Activated CD4-positive, alpha-beta T cell treated with anti-CD3 and anti-CD28 coated beads, Interleukin-10, Interleukin-2, amounts not matched to agents 100 ng/mL and 50 ng/mL, durations not matched to agents 16 hours and 8 hours (primary cell): ENCODE results near the gene DLG2.

ENCODE experiments used
- DNase-seq: peaks from one replicate; pipeline ENCODE4 v3.0.0-alpha.2; 2020

The DLG2 gene

DNA sequence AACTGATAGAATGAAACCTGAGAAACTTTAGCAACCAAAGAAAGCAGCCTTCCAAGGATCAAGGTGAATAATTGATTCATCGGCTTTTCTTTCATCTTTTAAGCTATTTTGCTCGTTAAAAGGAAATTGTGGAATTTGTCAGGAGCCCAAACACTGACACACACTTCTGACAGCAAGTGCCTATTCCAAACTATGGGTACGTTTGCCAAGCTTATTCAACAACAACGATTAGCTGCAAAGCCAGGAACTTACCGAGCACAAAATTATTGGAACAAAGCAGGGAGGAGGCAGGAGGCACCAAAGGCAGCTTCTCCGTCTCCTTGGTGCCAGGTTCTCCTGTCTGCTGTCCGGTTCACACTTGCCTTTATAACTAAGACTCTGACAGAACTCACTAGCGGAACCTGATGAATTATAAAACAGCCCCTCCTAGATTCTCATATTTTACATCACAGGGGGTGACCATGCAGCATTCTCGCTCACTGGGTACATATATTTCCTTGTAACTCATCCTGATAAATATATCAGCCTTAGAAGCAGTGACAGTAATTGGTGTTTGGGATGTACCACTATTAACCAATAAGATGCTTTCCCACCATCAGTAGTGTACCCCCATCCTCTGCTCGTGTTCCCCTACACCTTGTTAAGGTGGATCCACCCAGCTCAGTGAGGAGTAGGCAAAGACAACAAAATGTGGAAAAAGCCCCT lies 1945.1 kb downstream of the DLG2 start:
- DNase-seq, result no peak

DNA sequence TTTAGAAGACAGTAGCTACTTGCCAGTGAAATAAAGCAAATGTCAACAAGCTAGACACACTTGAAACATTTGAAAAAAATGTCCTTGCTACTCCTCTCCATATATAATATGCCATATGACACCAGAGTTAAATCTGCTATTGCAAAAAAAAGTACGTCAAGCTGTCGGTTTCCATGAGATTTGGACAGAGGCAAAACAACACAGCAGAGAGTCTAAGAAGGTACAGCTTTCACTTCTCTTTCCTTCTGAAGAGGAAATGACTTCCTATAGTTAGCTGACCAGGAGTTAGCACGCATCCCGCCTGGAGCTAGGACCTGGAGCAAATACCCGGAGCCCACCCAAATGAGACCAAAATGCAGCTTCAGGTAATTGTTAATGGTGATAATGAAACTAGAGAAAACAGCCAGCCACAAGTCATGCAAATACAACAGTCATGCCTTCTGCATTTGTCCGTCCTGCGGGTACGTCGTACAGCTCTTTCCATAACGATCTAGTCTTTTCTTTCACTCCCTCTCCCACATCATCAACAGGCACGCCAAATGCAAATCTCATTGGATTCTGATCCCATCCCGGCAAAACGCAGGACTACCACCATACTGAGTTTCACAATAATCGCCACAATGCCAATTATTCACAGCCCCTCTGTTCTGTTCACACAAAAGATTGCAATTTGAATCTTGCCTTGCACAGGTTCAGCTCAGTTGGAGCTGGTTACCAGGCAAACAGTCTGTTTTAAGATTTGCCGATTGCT lies 1945.9 kb downstream of the DLG2 start:
- DNase-seq, result no peak

DNA sequence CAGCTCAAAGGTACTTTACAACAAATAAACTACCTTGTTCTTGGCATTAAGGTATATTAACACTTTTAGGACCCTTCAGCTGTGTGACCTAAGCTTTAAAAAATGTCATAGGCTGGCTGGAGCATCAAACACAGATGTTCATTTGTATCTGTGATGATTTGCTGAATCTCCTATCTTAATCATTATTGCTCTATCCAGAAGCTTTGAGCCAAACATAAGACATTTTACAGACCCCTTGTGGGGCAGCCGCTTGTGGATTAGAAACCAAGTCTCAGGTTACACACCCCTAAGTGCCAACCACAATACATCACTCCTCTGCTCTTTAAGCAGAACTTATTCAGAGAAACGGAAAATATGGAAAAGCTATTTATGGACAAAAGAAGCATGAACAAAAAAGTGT lies 1946.8 kb downstream of the DLG2 start:
- no peak for DNase-seq

DNA sequence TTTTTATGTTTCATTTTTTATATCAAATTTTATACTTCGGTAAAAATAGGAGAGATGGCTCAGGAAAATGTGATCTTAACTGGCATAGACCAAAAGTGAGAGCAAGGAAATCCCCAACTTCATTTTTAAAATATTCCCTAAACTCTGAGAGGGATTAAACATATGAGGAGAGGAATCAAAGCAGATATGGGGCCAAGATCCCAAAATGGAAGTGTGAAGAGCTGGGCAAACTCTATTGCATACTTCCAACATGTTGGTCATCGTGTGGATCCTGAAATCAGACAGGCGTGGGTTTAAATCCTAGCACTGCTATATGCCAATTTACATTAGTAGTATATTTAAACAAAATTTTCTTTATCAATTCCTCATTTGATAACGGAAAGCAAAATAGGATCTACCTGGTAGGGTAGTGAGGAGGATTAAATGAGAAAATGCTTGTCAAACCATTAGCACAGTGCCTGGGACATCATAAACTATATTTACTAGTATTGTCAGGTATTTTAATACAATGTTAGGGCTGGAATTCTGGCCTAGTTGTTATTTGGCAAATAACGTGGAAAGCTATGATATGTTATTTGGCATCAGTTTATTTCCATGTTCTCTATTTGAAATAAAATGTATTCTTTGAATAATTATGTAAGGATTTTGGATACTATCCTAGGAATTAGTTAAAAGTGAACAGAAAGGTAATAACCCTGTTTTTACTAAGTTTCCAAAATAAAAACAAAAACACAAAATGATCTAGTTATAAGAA lies 1948.1 kb downstream of the DLG2 start:
- no peak for DNase-seq

DNA sequence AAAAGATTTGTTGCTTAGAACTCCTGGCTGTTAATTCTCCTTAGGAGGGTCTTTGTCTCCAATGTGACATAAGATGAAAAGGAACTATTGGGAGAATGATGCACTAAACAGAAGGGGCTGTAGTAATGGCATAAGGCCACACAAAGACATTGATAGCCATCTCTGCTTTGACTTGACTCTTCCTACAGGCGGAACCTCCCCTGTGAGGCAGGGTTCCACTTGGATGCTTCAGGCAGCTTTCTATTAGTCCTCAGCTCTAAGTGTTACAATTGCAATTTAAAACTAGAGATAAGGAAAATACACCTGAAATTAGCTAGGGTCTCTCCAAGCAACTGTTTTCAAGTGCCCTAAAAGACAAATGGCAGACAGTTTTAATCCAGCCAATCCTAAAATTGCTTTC lies 1949.4 kb downstream of the DLG2 start:
- no peak for DNase-seq

DNA sequence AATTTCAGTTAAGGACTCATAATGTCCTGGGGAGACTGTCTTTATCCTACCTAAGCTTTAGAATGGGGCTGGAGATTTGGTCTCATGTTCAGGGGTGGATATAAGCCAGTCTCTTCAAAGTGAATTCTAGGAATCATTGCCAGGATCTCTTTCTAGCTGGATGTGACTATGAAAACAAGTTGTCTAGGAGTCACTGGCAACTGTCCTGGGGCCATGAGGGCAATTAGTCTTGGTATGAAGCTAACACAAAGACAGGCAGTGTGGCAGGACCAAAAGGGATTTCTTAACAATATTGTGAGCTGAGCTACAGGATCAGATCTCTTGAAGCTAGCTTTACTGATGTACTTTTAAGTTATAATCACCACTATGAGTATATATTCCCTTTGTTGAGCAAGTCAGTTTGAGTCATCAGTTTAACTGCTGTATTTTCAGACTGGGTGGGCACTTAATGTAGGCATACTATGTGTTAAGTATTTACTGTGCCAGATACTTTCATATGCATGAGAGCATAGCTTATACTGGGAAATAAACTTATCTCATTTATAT lies 1951.0 kb downstream of the DLG2 start:
- DNase-seq, result no peak

DNA sequence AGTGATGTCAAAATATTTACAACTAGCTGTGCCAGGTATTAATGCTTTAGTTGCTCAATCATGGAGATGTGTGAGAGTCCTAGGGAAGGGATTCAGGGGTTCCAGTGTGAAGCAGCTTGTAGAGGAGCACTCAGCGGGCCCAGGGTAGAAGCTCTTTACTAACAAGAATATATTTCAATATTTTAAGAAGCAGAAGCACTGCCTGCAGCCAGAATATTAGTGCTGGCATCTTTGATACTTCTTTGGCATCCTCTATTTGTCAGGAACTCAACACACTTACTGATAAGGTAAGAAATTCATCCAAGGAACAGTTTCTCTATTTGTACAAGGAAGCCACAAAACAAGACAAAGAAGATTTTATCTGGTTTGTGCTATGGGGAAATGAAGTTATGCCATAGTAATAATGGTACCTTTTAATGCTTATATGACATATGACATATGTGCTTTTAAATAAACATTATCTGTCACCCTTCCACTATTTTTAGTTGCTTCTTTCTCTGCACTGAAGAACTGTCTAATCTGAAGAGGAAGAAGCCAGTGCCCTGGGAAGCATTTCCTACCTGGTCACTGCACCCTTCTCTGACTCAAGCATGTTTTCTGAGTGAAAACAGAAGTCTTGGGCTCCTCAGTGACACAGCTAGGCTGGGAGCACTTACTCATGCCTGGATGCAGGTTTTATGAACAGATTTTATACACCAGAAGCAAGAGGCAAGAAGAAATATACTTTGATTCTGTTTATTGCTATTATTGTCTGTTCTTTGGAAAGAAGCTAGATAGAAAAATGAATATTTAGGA lies 1952.8 kb downstream of the DLG2 start:
- no peak for DNase-seq

DNA sequence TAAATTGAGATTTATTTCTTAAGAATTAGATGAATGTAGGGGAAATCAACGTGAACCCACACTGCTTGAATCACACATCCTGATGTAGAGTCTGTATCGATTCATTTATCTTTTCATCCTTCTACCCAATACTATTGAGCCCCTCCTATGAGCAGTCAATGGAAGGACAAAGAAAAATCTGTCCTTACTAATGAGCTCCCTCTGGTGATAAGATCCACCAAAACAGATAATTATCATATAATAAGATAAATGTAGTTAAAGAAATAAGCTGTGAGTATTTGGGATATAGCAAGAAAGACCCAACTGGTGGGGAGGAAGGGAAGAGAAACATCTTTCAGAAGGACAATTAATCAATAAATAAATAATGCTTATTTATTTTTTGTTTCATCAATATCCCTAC lies 1955.9 kb downstream of the DLG2 start:
- DNase-seq, result no peak

DNA sequence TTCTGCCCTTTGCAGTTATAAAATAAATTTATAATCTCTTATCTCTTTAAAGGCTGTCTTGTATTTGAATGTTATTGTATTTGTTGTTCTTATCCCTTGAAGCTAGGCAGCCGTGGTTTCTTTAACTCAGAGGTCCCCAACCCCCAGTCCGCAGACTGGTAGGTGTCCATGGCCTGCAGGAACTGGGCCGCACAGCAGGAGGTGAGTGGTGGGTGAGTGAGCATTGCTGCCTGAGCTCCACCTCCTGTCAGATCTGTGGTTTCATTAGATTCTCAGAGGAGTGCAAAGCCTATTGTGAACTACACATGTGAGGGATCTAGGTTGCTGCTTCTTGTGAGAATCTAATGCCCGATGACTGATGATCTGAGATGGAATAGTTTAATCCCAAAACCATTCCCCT lies 1961.0 kb downstream of the DLG2 start:
- no peak for DNase-seq

DNA sequence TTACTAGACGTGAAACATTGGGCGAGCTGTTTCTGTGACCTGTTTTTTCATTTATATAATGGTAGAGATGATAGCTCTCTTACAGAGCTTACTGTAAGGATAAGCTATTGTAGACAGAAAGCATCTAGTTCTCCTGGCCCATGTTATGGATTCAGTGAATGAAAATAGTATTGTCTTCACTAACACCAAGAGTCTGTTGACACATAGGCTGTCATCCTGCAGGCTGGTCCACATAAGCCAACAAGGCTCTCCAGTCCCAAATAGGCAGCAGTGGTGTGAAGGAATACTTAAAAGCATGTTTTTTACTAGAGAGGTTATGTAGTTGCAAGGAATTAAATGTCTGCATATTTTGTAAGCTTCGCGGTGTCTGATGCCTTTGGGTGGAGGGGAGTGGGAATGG lies 1963.2 kb downstream of the DLG2 start:
- no peak for DNase-seq

DNA sequence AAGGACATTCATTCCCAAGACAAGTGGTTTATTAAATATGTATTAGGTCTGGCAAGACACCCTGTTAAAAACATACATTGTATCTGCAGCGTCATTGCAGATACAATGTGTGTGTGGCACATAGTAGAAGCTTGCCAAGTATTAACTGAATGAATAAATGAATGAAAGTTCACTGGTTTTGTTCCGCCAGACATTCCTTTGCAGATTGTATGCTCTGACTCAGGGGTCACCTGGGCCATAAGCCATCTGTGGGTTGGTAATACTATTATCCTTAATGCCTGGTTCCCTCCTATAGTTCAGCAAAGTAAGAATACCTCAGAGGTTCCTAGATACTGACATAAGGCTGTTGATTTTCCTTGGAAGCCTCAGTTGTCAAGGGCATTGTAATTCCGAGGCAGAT lies 1963.7 kb downstream of the DLG2 start:
- no peak for DNase-seq

DNA sequence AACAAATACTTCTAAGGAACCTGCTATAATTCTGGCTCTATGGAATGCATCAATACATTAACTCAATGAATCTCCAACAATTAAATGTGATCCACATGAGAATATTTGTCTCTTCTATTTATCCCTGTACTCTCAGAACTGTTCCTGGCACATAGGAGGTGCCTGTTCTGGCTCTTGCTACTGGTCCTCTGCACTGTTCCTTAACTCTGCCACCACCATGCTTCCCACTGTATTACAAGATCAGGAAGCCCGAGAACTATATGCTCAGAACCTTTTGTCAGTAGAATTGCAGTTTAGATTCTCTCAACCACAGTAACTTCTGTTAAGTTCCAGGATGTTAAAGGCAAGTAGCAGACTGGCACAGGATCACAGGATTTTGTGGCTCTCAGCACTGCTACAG lies 1964.7 kb downstream of the DLG2 start:
- no peak for DNase-seq

DNA sequence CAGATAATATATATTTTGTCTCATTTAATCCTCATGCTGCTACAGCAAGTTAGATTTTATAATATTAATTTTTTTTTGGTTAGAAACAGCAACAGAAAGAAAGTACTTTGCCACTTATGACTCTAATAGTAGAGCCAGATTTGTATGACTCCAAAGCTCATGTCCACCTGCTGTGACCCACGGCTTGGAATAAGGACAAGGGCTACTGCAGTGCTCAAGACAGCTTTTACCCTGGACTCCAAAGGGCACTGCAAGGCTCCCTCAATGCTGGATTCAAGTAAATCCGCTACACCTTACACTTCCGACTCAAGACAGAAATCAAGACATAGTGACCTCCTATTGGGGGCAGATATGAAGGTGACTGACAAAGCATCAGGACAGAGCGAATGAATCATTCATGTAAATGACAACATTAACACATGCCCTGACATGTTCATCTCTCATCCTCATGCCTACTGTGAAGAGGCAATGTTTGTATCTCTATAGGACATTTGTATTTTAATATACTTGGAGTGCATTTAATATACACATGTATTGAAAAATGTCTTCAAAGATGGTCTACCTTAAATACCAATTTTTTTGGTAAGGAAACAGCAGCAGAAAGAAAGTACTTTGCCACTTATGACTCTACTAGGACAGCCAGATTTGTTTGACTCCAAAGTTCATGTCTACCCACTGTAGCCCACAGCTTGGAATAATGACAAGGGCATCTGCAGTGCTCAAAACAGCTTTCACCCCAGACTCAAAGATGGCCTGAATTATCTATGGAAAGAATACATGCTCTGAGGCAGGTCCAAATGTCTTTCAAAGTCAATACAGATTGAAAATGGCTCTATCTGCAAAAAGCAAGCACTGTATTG lies 1965.4 kb downstream of the DLG2 start:
- DNase-seq, result no peak

DNA sequence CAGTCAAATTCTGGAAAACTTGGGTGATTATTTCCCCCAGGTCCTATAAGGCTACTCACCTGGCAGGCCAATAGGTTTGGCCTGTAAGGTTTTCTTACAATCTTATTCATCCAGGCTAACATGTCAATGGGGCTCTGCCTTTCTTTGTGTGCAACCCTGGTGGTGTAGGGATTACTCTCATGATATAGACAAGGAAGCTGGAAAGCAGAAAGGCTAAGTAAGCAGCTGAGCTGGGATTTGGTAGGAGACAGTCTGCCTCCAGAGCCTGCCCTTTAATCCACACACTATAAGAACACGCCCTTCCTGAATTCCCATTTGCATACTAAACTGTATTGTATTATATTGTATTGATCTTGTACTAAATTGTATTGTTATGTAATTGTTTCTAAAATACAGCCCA lies 1967.7 kb downstream of the DLG2 start:
- no peak for DNase-seq

DNA sequence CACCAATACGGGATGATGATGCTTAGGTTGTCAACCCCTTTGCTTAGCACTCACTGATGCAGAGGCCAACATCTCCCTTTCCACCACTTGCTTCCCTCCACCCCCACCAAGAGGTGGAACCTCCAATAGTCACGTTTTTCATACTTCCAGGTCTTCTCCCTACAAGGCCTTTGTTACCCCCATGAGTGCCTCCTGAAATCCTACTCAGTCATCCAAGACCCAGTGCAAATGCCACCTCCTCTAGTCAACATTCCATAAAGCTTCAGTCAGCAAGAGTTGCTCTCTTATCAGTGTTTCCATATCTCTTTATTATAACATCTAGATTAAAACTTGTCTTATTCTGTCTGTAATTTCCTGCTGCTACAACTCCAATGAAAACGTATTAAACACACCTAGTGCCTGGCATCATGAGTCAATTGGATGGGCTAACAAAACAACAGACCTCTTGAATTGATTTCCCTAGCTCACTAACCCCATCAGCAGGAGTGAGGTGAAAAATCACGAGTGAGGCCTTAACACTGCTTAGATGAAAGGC lies 1970.3 kb downstream of the DLG2 start:
- DNase-seq, result no peak

DNA sequence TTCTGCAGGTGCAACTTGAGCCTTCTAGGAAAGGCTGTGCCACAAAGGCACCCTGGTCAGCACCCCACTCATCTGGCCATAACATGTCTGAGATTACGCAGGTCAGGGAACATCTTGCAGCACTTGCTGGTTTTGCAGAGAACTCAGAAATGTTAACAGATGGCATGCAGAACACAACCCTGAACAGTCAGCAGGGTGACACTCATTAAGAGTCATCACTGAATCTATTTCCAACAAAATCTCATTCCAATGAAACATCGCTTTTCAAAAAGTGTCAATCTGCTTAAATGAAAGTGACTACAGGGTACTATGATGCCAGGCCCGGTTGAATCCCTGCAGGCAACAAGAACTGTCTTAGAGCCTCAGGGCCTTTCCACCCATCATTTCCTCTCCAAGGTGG lies 1971.2 kb downstream of the DLG2 start:
- DNase-seq, result no peak

DNA sequence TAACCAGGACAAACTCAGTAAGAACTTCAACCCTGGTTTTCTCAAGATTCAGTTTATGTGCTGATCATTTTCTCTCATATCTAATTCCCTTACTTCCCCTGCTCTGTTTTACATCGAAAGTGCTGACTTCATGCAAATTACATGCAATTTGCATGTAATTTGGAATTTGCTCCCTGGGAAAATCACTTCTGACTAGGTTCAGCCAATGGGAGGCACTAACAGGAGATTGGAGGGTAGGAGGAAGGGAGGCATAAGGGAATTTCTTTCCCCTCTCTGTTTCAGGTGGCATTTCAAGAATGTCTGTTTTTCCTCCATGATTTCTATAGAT lies 1977.7 kb downstream of the DLG2 start:
- no peak for DNase-seq

DNA sequence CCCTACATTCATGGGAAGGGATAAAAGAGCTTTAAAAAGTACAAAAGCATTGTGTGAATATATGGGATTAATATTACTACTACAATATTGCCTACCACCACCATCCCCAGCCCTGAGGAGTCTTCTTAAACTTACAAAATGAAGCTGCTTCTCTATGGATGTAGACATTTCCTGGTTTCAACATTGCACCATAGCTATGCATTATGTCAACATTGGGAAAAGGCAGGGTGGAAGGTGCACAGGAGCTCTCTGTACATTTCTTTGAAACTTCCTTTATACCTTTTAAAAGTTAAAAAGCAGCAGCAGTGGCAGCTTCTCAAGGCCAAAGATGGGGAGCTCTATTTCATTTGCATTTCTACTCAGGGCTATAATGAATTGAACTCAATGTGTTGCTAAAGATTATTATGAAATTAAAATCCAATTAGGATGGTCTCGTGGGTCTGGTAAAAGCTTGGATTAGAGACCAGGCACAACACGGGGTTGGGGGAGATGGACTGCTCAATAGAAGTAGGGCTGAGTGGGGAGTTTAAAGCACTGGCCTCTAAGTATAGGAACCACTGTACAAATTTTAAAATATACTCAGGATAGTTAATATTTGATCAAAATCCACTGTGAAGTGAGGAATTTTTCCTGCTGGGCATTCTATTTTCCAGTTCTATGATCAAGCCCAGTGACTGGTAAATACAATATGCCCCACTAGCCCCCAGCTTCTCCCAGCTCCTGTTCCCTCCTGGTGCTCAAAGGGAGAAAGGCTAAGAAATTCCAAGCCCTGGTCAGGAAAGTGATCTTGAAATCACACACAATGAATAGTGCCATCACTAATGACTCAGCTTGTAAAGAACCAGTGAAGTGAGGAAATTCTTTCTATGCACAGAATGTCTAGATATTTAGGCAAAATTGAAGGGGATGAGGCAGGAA lies 1978.3 kb downstream of the DLG2 start:
- DNase-seq, result no peak

DNA sequence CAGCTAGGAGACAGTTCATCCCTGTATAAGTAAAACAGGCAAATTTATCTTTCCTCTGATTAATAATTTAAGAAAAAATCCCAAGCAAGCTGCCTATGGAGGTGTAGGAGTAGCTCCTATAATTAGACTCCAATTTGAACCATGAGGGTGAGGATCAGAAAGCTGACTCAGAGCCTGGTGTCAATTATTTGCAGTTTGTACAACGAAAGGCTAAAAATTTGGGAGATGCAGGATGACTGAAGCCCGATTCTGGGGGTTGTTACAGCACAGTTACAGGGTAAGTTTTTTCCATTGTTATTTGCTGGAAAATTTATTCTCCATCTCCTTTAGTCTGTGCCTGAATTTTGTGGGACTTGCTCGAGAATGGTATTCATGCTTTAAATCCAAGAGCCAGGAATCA lies 1981.6 kb downstream of the DLG2 start:
- DNase-seq, result no peak

DNA sequence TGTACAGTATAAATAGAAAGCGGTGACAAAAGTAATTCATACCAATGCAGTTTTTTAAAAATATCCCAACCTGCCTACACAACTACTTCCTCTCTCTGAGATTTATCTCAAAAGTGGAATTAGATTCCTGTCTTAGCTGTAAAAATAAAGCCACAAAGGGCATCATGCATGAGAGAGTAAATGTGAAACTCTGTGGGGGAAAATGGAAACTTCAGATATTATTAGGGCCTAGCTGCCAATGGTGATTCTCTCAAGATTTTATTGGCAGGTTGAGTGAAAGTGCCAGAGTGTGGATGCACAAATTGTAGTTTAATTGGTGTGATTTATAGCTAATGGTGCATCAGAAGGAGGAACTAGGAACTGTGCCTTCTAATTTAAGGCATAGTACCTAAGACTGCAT lies 1984.0 kb downstream of the DLG2 start:
- peak; percentile 1 for DNase-seq

DNA sequence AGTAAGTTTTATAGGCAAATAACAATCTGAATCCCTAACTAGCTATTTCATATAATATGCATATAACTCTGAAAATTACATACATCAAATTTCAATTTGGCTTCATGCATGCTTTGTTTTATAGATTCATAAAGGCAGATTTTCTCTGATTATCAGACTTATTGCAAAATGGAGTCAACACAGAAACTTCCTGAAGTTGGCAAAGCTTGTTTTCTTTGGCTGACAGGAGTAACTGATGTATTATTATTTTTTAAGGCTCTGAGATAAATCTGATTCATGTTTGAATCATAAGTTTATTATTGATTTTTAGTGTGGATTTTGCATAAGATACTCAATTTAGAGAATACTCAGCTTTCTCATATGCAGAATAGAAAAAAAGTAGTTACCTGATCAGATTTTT lies 1984.6 kb downstream of the DLG2 start:
- no peak for DNase-seq
